HG03457 (cell line): ENCODE data around the gene KCNA2.

ENCODE experiments used
- ATAC-seq: cut with Tn5 transposase; IDR thresholded peaks from one replicate; pipeline ENCODE4 v1.9.1; 2021; ENCODE audit warnings: moderate number of reproducible peaks; ENCODE audit not compliant: unreplicated experiment

The KCNA2 gene

DNA sequence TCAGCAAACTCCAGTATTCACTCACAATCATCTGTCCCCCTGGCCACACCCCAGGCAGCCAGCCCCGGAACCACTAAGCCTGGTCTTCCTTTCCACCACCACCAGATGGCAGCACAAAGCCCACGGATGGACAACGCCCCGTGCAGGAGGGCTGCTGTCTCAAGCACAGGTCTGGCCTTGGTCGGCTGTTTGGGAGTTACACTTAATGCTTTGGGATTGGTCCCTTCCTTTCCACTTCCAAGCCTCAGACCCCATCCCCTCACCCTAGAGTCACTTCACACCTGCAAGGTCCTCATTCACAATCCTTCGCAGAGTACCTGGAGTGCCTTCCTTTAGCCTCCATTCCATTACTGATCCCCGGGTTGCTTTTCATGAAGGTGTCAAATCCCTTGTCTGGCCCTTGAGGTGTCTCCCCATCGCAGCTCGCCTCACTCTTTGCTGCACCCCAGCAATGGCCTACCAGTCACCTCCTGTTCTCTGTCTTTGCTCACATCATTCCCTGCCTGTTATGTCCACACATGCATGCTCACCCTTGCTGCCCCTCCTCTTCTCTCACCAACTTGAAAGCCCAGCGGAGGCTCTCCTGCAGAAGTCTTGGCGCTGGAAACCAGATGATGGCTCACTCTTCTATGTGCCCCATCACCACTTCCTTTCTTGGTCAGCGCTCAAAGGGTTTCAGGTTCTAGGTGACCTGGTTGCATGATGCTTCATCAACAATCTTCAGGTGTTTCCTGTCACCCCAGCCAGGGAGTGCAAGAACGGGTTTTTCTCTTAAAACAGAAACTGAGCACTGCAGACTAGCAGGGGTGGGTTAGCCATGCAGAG, 24.9 kb upstream of the KCNA2 start:
- no peak for ATAC-seq

DNA sequence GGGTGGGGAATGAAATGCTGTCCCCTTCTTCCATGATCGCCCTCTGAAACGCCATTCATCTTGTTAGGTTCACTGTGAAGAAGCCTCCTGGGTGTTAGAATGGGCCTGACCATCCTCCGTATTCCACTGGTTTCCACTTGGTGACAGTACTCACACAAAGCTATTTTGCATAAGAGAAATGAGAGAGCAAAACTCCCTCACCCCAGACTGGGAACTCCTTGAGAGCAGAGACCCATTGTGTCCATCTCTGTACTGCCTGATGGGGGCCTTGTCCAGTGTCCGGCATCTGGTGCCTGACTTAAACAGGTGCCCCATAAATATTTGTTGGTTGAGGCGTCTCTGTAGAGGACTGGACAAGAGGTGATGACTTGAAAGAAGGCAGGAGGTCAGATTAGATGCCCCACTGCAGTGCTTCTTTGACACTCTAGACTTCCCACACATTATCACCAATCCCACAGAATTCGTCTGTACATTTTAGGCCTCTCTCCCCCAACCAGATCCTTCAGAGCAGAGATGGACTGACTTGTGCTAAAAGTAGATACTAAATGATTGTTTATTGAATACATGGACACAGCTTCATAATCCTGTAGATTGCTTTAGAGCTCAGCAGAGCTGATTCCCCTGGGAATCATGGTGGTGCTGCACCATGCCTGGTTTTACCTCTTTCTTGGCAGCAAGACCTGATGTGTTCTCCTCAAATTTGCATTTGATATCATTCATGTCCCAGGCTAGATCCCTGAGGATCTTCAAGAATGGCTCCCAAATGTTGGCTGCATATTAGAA, 22.4 kb upstream of the KCNA2 start:
- ATAC-seq = no peak

DNA sequence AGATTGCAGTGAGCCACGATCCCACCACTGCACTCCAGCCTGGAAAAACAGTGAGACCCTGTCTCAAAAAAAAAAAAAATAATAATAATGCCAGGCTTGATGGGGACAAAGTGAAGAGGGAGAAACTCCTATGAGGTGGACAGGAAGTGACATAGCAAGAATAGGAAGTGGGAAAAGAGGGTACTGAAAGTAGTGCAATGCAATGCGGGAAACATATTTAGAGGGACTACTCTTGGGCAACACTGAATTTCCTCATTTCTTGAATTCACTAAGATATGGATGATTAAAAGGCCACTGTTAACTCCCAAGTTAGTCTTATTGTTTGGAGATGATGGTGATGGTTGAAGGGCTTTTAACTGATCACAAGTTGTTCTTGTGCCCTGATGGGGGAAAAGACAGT, 21.6 kb upstream of the KCNA2 start:
- ATAC-seq = no peak

- no peak for ATAC-seq
These were observed 20.7 kb upstream of the KCNA2 start for GRCh38 chr1:110626889-110627288.

- ATAC-seq = no peak
These were observed 14.5 kb upstream of the KCNA2 start for GRCh38 chr1:110620686-110621085.

- ATAC-seq = no peak
These were observed 14.1 kb upstream of the KCNA2 start for GRCh38 chr1:110620250-110620615.

DNA sequence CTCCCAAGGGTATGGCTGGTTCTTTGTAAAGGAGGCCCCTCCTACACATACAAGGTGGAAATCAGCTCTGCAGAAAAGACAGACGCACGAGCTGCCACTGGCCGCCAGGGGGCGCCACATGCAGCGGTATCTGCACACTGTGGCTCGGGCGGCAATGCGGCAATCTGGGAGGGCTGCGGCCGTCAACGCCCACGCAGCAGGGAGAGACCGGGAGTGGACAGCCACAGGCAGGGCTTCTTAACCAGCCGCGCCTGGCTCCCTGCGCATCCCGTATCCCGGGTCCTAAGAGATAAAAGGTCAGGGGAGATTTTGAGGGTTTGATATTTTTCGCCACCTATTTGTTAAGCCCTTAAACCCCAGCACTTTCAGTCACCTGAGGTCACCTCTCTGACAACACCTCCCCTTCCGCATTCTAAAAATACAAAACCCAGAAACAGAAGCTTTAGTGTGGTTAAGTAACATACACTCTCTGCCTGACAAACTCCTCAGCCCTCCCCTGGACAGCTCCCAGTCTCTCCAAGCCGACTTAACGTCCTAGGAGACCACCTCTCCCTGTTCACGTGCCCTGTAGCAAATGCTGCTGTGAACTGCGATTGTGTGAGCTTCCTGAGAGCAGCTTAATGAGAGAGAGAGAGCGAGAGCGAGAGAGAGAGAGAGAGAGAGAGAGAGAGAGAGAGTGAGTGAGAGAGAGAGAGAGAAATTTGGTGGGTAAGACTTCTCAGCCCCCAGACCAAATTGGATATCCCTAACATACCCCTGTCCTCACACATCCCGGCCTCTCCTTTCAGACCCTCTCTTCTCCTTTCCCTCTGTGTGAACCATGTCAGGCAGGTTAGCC, 13.5 kb upstream of the KCNA2 start:
- peak; percentile 78 for ATAC-seq

DNA sequence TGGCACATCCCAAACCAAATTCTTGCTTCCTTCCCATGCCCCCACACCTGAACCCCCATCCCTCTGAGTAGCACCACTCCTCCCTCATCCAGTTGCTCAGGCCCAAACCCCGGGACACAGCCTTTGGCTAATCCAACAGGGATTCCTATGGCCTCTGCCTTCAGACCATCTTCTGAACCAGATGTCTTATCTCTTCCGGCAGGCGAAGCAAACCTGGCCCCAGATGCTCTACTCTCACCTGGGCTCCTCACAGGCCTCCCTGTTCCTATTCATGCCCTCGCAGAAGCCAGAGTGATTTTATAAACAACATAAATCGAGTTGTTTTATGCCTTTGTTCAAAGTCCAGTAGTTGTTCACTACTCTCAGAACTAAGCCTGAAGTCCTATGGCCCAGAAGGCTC, 12.5 kb upstream of the KCNA2 start:
- no peak for ATAC-seq

GRCh38 chr1:110617589-110617988, 11.4 kb upstream of the KCNA2 start:
- no peak for ATAC-seq

GRCh38 chr1:110617116-110617515, 11.0 kb upstream of the KCNA2 start:
- no peak for ATAC-seq

DNA sequence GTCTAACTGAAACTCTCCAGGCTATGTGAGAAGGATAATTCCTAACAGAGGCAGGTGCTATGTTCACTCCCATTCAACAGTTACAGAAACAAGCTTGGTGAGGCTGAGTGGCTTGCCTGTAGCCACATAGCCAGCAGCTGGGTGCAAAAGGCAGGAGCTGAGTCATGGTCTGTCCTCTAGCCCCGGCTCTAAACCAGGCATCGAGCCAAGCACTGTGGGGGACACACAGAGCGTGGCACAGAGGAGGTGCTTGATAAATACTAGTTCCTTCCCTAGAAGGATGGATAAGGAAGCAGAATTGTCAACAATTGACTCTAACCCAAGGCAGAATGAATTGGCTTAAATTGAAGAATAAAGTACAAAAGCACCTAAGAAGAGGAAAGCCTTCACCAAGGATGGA, 10.4 kb upstream of the KCNA2 start:
- no peak for ATAC-seq

- no peak for ATAC-seq
These were observed 9.5 kb upstream of the KCNA2 start for GRCh38 chr1:110615548-110616130.

DNA sequence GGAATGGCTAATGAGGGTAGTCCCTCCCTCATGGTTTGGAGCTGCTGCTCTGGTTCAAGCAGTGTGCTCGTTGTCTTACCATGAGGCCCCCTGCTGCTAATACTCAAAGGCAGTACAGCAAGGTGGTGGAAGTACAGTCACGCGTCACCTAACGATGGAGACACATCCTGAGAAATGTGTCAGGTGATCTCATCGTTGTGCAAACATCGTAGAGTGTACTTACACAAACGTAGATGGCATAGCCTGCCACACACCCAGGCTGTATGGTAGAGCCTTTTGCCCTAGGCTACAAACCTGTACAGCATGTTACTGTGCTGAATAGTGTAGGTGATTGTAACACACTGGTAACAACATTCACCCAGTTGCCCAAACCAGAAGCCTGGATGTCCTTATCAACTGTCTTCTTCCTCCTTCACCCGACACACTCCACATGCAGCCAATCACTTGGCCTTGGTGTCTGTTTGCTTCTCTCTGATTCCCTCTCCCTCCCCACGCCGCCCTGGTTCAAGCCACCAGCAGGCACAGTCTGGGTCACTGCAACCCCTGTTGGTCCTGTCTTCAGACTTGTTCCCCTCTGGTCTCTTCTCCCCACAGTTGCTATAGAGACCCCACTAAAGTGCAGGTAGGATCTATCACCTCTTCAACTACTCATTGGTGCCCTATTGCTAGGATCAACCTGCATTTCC, 6.0 kb upstream of the KCNA2 start:
- ATAC-seq = no peak

GRCh38 chr1:110610696-110611286, 4.6 kb upstream of the KCNA2 start:
- ATAC-seq = no peak

DNA sequence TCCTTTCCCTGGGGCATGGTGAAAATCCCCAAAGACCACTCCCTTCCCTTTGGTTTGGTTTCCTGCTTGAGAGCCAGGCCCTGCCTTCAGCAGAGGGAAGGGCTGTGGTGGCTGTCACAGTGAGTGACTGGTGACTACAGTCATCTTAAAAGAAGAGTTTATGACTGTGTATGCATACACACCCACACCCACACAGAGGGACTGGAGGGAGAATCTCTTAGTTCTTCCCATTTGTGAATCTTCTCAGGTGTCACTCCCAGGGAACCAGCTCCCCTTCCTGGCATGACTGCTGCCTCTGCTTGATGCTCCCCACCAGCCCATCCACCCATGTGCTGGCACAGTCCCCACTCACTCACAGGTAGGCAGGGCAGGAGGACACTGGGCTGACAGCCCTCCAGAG, 3.9 kb upstream of the KCNA2 start:
- ATAC-seq = no peak

DNA sequence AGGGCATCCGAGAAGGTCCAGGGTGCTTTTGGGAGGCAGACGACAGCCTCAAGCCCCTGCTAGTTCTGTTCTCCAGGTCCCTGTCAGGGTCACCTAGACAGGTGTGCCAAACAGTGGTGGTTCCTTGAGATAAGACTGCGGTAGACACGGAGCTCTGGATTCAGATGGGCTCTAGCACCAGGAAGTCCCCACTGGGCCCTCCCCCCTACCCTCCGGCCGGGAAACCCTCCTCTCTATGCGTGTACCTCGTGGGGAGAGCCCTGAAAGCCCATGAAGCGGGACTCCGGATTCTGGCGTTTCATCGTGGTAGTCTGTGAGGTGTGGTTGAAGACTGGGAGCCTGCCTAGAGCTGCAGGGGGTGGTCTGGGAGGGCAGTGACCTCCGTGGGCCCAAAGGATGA, 2.1 kb upstream of the KCNA2 start:
- ATAC-seq = no peak

- ATAC-seq = no peak
These were observed 1.5 kb upstream of the KCNA2 start for GRCh38 chr1:110607536-110608230.

DNA sequence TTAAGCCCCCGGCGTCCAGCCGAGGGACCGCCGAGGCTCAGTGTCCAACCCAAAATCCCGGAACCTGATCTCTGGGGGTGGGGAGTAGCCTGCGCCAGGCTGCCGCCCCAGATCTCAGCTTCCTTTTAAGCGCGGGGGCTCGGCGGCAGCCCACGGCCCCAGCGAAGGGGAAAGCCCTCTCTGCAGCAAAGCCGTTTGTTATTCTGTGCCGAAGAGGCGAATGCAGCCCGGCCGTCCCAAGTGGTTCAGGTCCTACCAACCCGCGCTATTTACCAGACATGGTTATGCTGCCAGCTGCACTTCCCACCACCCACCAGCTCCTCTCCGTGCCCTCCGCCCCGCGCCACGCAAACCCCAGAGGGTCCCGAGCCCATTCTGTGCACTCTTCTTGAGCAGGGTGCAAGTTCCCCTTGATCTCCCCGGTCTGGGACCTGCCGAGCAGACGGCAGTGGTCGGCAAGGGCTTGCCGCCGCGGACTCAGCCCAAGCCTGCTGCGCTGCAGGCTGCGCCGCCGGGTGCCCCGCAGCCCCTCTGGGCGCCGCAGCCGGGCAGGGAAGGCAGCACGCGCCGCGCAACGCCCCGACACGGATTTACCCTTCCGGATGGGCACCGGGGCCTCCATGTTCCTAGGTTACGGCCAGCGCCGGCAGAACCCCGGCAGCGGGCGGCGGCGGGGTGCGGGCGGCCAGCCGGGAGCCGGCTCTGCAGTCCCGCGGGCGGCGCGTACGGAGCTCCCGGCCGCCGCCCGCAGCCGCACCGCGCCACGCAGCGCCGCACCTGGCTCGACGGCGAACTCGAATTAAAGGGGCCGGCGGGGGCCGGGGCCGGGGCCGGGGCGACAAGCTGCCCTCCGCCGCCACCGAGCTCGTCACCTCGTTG, 738 bp upstream of the KCNA2 start:
- no peak for ATAC-seq

- no peak for ATAC-seq
These were observed 712 bp downstream of the KCNA2 start for GRCh38 chr1:110605446-110605845.
